Lower leg skin (tissue), 3 donors: ENCODE measurements around the gene SPAG7.

Source experiments
- POLR2A ChIP-seq, 2 donors: fragments of 450-650 bp; IDR thresholded peaks; one replicate each; pipeline ENCODE4 v1.6.1; 2016 to 2017; ENCODE audit warnings: antibody characterized with exemption in 2 of 2, mild to moderate bottlenecking in 1 of 2, moderate library complexity in 1 of 2
- TF ChIP-seq, protein P1 (sequence below), 3 donors: fragments of 450-650 bp; IDR thresholded peaks; one replicate each; pipeline ENCODE4 v1.5.1; 2016; ENCODE audit warnings: antibody characterized with exemption in 3 of 3, mild to moderate bottlenecking in 3 of 3, moderate library complexity in 2 of 3

DNA sequence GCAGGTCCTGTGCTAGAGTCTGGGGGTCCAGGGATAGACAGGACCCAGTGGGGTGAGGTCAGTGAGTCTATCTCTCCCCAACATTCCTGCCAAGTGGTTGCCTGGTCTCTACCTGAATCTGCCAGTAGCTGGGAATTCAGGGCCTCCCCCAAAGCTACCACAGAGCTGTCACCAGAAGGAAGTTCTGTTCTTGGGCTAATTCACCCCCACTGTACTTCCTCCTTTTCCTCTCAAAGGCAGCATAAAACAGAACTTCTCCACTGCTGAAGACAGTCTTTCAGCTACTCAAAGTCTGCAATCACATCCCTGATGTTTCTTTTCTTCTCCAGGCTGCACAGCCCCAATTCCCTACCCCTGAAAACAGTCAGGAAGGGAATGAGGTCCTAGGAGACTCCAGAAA, 11.1 kb upstream of the SPAG7 start:
- TF ChIP-seq POLR2A (IDR thresholded peaks at IDR 0.05): no peak
- TF ChIP-seq, protein P1, sequence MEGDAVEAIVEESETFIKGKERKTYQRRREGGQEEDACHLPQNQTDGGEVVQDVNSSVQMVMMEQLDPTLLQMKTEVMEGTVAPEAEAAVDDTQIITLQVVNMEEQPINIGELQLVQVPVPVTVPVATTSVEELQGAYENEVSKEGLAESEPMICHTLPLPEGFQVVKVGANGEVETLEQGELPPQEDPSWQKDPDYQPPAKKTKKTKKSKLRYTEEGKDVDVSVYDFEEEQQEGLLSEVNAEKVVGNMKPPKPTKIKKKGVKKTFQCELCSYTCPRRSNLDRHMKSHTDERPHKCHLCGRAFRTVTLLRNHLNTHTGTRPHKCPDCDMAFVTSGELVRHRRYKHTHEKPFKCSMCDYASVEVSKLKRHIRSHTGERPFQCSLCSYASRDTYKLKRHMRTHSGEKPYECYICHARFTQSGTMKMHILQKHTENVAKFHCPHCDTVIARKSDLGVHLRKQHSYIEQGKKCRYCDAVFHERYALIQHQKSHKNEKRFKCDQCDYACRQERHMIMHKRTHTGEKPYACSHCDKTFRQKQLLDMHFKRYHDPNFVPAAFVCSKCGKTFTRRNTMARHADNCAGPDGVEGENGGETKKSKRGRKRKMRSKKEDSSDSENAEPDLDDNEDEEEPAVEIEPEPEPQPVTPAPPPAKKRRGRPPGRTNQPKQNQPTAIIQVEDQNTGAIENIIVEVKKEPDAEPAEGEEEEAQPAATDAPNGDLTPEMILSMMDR (IDR thresholded peaks at IDR 0.05): no peak
